ENCODE data around the gene XRCC3. TPM values are rescaled to one million over a fixed set of nuclear protein-coding genes. Genes with fewer than 3 reads are reported as not detected.

The XRCC3 gene
- total and polyA plus RNA-seq, 4 donors = 1.7 to 14.1 (median 2.8) TPM

DNA sequence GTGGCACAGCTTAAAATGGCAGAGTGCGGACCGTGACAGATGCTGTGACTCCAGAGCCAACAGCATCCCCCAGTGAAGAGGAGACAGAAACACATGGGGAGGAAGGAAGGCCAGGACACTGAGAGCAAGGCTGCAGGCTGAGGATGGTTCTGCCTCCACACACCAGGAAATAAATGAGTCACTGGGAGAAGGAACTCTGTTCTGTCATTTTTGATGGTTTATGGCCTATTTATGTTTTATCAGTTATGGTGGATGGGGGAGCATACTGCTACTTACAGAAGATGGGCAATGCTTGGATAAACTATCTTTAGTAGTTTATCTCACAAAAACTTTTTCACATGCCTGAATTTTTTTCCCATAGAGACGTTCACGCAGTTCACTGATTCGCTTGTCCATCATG lies 34.2 kb upstream of the XRCC3 start (continued):
- TF ChIP-seq, protein P1, sequence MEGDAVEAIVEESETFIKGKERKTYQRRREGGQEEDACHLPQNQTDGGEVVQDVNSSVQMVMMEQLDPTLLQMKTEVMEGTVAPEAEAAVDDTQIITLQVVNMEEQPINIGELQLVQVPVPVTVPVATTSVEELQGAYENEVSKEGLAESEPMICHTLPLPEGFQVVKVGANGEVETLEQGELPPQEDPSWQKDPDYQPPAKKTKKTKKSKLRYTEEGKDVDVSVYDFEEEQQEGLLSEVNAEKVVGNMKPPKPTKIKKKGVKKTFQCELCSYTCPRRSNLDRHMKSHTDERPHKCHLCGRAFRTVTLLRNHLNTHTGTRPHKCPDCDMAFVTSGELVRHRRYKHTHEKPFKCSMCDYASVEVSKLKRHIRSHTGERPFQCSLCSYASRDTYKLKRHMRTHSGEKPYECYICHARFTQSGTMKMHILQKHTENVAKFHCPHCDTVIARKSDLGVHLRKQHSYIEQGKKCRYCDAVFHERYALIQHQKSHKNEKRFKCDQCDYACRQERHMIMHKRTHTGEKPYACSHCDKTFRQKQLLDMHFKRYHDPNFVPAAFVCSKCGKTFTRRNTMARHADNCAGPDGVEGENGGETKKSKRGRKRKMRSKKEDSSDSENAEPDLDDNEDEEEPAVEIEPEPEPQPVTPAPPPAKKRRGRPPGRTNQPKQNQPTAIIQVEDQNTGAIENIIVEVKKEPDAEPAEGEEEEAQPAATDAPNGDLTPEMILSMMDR (IDR thresholded peaks at IDR 0.05; ENCODE audit: low read depth, low read length, missing input control) = no peak
- no peak for TF ChIP-seq RAD21 (IDR thresholded peaks at IDR 0.05)

DNA sequence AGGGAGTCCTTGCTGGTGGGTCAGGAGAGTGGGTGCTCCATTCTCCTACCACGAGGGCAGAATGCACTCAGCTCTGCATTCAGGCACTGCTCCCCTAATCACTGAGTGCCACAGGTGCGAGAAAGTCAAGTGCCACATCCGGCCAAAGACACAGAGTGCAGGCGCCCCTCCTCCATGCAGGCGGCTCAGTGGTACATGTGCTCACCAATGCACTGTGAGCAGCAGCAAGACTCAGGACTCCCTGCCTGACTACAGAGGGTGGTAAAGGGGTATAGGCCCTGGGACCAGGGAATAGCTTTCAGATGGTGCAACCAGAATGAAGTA lies 33.2 kb upstream of the XRCC3 start:
- WGBS = 90% methylated on average over 5 of the region's 5 CpGs
- no peaks in the 10 kb centered on the region for H3K9me3 ChIP-seq (ENCODE audit: control insufficient read depth in 4 of 4, low read length in 3 of 4)
- no peak overlapping the region for H3K9ac ChIP-seq (ENCODE audit: low read depth in 1 of 2, low read length in 2 of 2)
- no peak overlapping the region for H3K27ac ChIP-seq (ENCODE audit: low read depth in 1 of 2, low read length in 2 of 2)
- H3K36me3 ChIP-seq (ENCODE audit: control insufficient read depth in 4 of 4, insufficient read depth in 3 of 4, low read depth in 1 of 4, low read length in 3 of 4) = peaks cover 3 to 13% (median 7%) of the 10 kb centered on the region in 4 donors
- no peaks in the 10 kb centered on the region for H3K27me3 ChIP-seq (ENCODE audit: control insufficient read depth in 4 of 4, insufficient read depth in 4 of 4, low read length in 3 of 4)
- TF ChIP-seq, protein P2, sequence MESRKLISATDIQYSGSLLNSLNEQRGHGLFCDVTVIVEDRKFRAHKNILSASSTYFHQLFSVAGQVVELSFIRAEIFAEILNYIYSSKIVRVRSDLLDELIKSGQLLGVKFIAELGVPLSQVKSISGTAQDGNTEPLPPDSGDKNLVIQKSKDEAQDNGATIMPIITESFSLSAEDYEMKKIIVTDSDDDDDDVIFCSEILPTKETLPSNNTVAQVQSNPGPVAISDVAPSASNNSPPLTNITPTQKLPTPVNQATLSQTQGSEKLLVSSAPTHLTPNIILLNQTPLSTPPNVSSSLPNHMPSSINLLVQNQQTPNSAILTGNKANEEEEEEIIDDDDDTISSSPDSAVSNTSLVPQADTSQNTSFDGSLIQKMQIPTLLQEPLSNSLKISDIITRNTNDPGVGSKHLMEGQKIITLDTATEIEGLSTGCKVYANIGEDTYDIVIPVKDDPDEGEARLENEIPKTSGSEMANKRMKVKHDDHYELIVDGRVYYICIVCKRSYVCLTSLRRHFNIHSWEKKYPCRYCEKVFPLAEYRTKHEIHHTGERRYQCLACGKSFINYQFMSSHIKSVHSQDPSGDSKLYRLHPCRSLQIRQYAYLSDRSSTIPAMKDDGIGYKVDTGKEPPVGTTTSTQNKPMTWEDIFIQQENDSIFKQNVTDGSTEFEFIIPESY (IDR thresholded peaks at IDR 0.05) = no peak
- TF ChIP-seq JUND (IDR thresholded peaks at IDR 0.05) = no peak
- H3K4me1 ChIP-seq (ENCODE audit: control insufficient read depth in 4 of 4, insufficient read depth in 4 of 4, low read length in 3 of 4) = peaks cover 0 to 11% (median 9%) of the 10 kb centered on the region in 4 donors
- H3K4me3 ChIP-seq (ENCODE audit: low read depth in 1 of 3, low read length in 3 of 3) = no peak overlapping the region
- peak; percentile 14 for DNase-seq (ENCODE audit: low spot score)

DNA sequence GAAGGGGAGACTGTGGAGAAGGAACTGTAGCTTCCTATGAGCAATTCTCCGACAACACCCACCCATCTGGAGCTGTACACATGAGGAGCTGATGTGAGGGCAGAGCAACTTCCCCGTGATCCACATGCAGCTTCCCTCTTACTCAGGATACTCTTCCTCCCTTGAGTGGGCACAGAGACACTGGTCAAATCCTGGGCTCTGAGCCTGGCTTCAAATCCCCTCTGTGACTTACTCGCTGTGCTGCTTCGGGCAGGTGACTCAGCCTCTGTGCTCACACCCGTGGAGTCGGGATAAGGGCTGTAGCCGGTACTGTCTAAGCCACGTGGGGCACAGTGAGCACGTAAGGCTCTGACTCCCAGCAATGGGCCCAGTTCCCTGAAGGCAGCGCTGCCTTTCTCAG lies 31.4 kb upstream of the XRCC3 start:
- DNase-seq (ENCODE audit: low spot score) = peak; percentile 22
- H3K4me1 ChIP-seq (ENCODE audit: control insufficient read depth in 4 of 4, insufficient read depth in 4 of 4, low read length in 3 of 4) = peaks cover 3 to 11% (median 9%) of the 10 kb centered on the region in 4 donors
- no peak for TF ChIP-seq YY1 (IDR thresholded peaks at IDR 0.05)
- TF ChIP-seq RAD21 (IDR thresholded peaks at IDR 0.05) = no peak
- TF ChIP-seq, protein P3, sequence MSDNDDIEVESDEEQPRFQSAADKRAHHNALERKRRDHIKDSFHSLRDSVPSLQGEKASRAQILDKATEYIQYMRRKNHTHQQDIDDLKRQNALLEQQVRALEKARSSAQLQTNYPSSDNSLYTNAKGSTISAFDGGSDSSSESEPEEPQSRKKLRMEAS (IDR thresholded peaks at IDR 0.05) = no peak
- TF ChIP-seq TAF1 (conservative IDR thresholded peaks at IDR 0.05) = no peak
- no peak for TF ChIP-seq HNF4A (conservative IDR thresholded peaks at IDR 0.05)
- no peak for TF ChIP-seq NR2F2 (IDR thresholded peaks at IDR 0.05)
- TF ChIP-seq, protein P1 (IDR thresholded peaks at IDR 0.05; ENCODE audit: low read depth, low read length, missing input control) = no peak
- 90% methylated on average over 10 of the region's 10 CpGs for WGBS
- H3K9me3 ChIP-seq (ENCODE audit: control insufficient read depth in 4 of 4, low read length in 3 of 4) = no peaks in the 10 kb centered on the region
- no peaks in the 10 kb centered on the region for H3K27me3 ChIP-seq (ENCODE audit: control insufficient read depth in 4 of 4, insufficient read depth in 4 of 4, low read length in 3 of 4)
- no peak overlapping the region for H3K4me3 ChIP-seq (ENCODE audit: low read depth in 1 of 3, low read length in 3 of 3)
- H3K36me3 ChIP-seq (ENCODE audit: control insufficient read depth in 4 of 4, insufficient read depth in 3 of 4, low read depth in 1 of 4, low read length in 3 of 4) = peaks cover 3 to 11% (median 7%) of the 10 kb centered on the region in 4 donors
- H3K27ac ChIP-seq (ENCODE audit: low read depth in 1 of 2, low read length in 2 of 2) = no peak overlapping the region
- H3K9ac ChIP-seq (ENCODE audit: low read depth in 1 of 2, low read length in 2 of 2) = no peak overlapping the region

DNA sequence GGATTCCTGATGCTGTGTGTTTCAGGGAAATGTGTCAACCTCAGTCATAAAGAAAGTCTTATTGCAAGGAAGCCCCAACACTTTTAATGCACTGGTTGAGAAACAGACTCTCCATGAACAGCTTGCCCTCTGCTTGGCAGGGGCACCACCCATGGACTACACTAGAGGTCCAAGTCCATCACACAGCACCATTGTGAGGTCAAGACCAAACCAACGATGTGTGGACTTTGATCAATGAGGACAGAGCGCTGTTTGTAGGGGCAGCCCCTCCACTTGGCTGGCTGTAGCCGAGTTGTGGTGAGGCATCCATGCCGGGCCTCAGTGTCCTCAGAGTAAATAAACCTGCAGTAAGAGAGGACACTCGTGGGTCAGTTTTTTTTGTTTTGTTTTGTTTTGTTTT lies 30.2 kb upstream of the XRCC3 start:
- no peak overlapping the region for H3K27ac ChIP-seq (ENCODE audit: low read depth in 1 of 2, low read length in 2 of 2)
- 35% methylated on average over 5 of the region's 5 CpGs for WGBS
- DNase-seq (ENCODE audit: low spot score) = peak; percentile 35
- TF ChIP-seq, protein P4, sequence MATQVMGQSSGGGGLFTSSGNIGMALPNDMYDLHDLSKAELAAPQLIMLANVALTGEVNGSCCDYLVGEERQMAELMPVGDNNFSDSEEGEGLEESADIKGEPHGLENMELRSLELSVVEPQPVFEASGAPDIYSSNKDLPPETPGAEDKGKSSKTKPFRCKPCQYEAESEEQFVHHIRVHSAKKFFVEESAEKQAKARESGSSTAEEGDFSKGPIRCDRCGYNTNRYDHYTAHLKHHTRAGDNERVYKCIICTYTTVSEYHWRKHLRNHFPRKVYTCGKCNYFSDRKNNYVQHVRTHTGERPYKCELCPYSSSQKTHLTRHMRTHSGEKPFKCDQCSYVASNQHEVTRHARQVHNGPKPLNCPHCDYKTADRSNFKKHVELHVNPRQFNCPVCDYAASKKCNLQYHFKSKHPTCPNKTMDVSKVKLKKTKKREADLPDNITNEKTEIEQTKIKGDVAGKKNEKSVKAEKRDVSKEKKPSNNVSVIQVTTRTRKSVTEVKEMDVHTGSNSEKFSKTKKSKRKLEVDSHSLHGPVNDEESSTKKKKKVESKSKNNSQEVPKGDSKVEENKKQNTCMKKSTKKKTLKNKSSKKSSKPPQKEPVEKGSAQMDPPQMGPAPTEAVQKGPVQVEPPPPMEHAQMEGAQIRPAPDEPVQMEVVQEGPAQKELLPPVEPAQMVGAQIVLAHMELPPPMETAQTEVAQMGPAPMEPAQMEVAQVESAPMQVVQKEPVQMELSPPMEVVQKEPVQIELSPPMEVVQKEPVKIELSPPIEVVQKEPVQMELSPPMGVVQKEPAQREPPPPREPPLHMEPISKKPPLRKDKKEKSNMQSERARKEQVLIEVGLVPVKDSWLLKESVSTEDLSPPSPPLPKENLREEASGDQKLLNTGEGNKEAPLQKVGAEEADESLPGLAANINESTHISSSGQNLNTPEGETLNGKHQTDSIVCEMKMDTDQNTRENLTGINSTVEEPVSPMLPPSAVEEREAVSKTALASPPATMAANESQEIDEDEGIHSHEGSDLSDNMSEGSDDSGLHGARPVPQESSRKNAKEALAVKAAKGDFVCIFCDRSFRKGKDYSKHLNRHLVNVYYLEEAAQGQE (IDR thresholded peaks at IDR 0.05) = peak; percentile 43
- TF ChIP-seq HNF4G (IDR thresholded peaks at IDR 0.05) (peak; percentile 100), ATF3 (IDR thresholded peaks at IDR 0.05) (no peak), RAD21 (IDR thresholded peaks at IDR 0.05) (peak; percentile 53 to 55), FOXA2 (IDR thresholded peaks at IDR 0.05) (peak; percentile 73), FOXA1 (IDR thresholded peaks at IDR 0.05) (peak; percentile 71)
- TF ChIP-seq, protein P2 (IDR thresholded peaks at IDR 0.05) = no peak

More for the DNA sequence above, 30.2 kb upstream of the XRCC3 start:
- no peaks in the 10 kb centered on the region for H3K9me3 ChIP-seq (ENCODE audit: control insufficient read depth in 4 of 4, low read length in 3 of 4)
- H3K4me1 ChIP-seq (ENCODE audit: control insufficient read depth in 4 of 4, insufficient read depth in 4 of 4, low read length in 3 of 4) = peaks cover 3 to 11% (median 9%) of the 10 kb centered on the region in 4 donors
- no peak overlapping the region for H3K4me3 ChIP-seq (ENCODE audit: low read depth in 1 of 3, low read length in 3 of 3)
- peaks cover 3 to 14% (median 7%) of the 10 kb centered on the region in 4 donors for H3K36me3 ChIP-seq (ENCODE audit: control insufficient read depth in 4 of 4, insufficient read depth in 3 of 4, low read depth in 1 of 4, low read length in 3 of 4)
- no peak overlapping the region for H3K9ac ChIP-seq (ENCODE audit: low read depth in 1 of 2, low read length in 2 of 2)
- H3K27me3 ChIP-seq (ENCODE audit: control insufficient read depth in 4 of 4, insufficient read depth in 4 of 4, low read length in 3 of 4) = no peaks in the 10 kb centered on the region

All from liver (tissue), 9 donors.